GM19372 (cell line): ENCODE data around the gene DYRK4.

Experiments used
- ATAC-seq: cut with Tn5 transposase; IDR thresholded peaks from one replicate; pipeline ENCODE4 v1.9.1; 2021; ENCODE audit warnings: mild to moderate bottlenecking, low read depth, moderate library complexity; ENCODE audit not compliant: unreplicated experiment

Gene DYRK4

GRCh38 chr12:4609071-4609470 is 47.1 kb downstream of the DYRK4 start:
- ATAC-seq: no peak

GRCh38 chr12:4610481-4610880 is 48.5 kb downstream of the DYRK4 start:
- ATAC-seq: no peak

- no peak for ATAC-seq
Measured at GRCh38 chr12:4615667-4616066, 53.7 kb downstream of the DYRK4 start.

GRCh38 chr12:4621511-4621910 is 59.5 kb downstream of the DYRK4 start:
- no peak for ATAC-seq

- ATAC-seq: no peak
Measured at GRCh38 chr12:4626543-4626942, 64.5 kb downstream of the DYRK4 start.

- ATAC-seq: no peak
Measured at GRCh38 chr12:4628406-4628805, 66.4 kb downstream of the DYRK4 start.

GRCh38 chr12:4630262-4630661 is 68.3 kb downstream of the DYRK4 start:
- ATAC-seq: no peak

- no peak for ATAC-seq
Measured at GRCh38 chr12:4643747-4644146, 81.7 kb downstream of the DYRK4 start.

- no peak for ATAC-seq
Measured at GRCh38 chr12:4645023-4645422, 83.0 kb downstream of the DYRK4 start.

- no peak for ATAC-seq
Measured at GRCh38 chr12:4648104-4648500, 86.1 kb downstream of the DYRK4 start.

- ATAC-seq: peak; percentile 81
Measured at GRCh38 chr12:4648501-4649357, 86.7 kb downstream of the DYRK4 start, which contains the start of the genes AKAP3 and NDUFA9. AKAP3 (minus strand) TSS chr12:4649051; CDS start chr12:4638196, 10,855 bp downstream. NDUFA9 (plus strand) TSS chr12:4649114; CDS start chr12:4649127, 13 bp downstream.

GRCh38 chr12:4649358-4649661 is 87.3 kb downstream of the DYRK4 start:
- ATAC-seq: no peak

GRCh38 chr12:4653257-4653656 is 91.2 kb downstream of the DYRK4 start:
- no peak for ATAC-seq

GRCh38 chr12:4653691-4654090 is 91.7 kb downstream of the DYRK4 start:
- no peak for ATAC-seq
